HepG2 (cell line): Measurements from ENCODE around the gene WDR27. TPM values are rescaled to one million over a fixed set of nuclear protein-coding genes. Genes with fewer than 3 reads are reported as not detected.

Experiments used
- ATAC-seq: fragments of 200-7000 bp; cut with Tn5 transposase; 3 replicates; pipeline ENCODE4 v1.9.1; 2020; ENCODE audit warnings: mild to moderate bottlenecking, moderate library complexity
- BruUV-seq: library from RNA; stranded (reverse); fragments of 400-500 nt; replicated peaks from 2 replicates; lab custom pipeline; 2021; lab: Mats Ljungman, UMichigan
- CTCF ChIA-PET: fragments of 300-600 bp; formaldehyde crosslinking; extraction: SDS; loops from one replicate; lab custom pipeline; 2021; ENCODE audit warnings: low total read pairs, inconsistent platforms, low intra/inter-chr PET ratio; lab: Yijun Ruan, JAX
- POLR2A ChIA-PET: fragments of 350-600 bp; sonication (Branson Sonifier 250); formaldehyde crosslinking; loops from one replicate; lab custom pipeline; 2020; ENCODE audit warnings: antibody characterized with exemption, inconsistent platforms; lab: Yijun Ruan, JAX
- DNase-seq: peaks from one replicate; pipeline ENCODE4 v3.0.0-alpha.2; 2015; ENCODE audit warnings: low spot score
- FAIRE-seq: peaks from 3 replicates; lab custom pipeline; 2011; peaks lifted over from hg19 to GRCh38; lab: Jason Lieb, UNC
- H2AFZ ChIP-seq: one replicate; pipeline ENCODE4 v1.6.1; 2011; ENCODE audit warnings: low read length, inconsistent platforms
- H3K27ac ChIP-seq: fragments of 300-600 bp; 3 replicates; pipeline ENCODE4 v1.8.0; 2011; ENCODE audit warnings: mixed run types, mild to moderate bottlenecking, mixed read lengths, low read length, inconsistent platforms; ENCODE audit not compliant: insufficient read depth; ENCODE audit errors: extremely low read length
- H3K27me3 ChIP-seq, 2 experiments: fragments of 200-600 bp in 1 of 2; 2 replicates in 1 of 2; 3 replicates in 1 of 2; pipeline versions ENCODE4 v1.6.0 to v1.8.0; 2011; ENCODE audit warnings: low read length in 2 of 2, mild to moderate bottlenecking in 2 of 2, moderate library complexity in 2 of 2, inconsistent platforms in 1 of 2; ENCODE audit not compliant: insufficient read depth in 2 of 2, control insufficient read depth in 1 of 2
- H3K36me3 ChIP-seq, 2 experiments: fragments of 200-600 bp in 1 of 2; replicated peaks in 1 of 2; 2 replicates in 1 of 2; 3 replicates in 1 of 2; pipeline versions ENCODE4 v1.5.1 to v1.8.0; 2011; ENCODE audit warnings: low read length in 2 of 2, inconsistent platforms in 1 of 2; ENCODE audit not compliant: insufficient read depth in 2 of 2, control insufficient read depth in 1 of 2
- H3K4me1 ChIP-seq: 2 replicates; pipeline ENCODE4 v1.5.1; 2012; ENCODE audit warnings: low read length, inconsistent platforms; ENCODE audit not compliant: insufficient read depth
- H3K4me2 ChIP-seq: 2 replicates; pipeline ENCODE4 v1.6.0; 2011; ENCODE audit warnings: low read depth, low read length, inconsistent platforms
- H3K4me3 ChIP-seq, 3 experiments: fragments of 200-600 bp in 1 of 3; sonication (generic), shearing (Covaris generic) in 1 of 3; replicated peaks in 1 of 3; 2 replicates each; pipeline ENCODE4 v1.5.1; 2011 to 2016; ENCODE audit warnings: low read length in 3 of 3, inconsistent platforms in 2 of 3, low read depth in 2 of 3, mild to moderate bottlenecking in 2 of 3, control low read depth in 1 of 3, mixed read lengths in 1 of 3; ENCODE audit not compliant: insufficient read depth in 1 of 3
- H3K79me2 ChIP-seq: one replicate; pipeline ENCODE4 v1.6.1; 2011; ENCODE audit warnings: low read length, inconsistent platforms; ENCODE audit not compliant: insufficient read depth
- H3K9ac ChIP-seq: 2 replicates; pipeline ENCODE4 v1.6.0; 2011; ENCODE audit warnings: mild to moderate bottlenecking, low read depth, low read length, inconsistent platforms; ENCODE audit not compliant: insufficient read depth
- H3K9me3 ChIP-seq: 2 replicates; pipeline ENCODE4 v1.5.1; 2012; ENCODE audit warnings: mild to moderate bottlenecking, low read length
- H4K20me1 ChIP-seq: 2 replicates; pipeline ENCODE4 v1.6.0; 2011; ENCODE audit warnings: inconsistent platforms, mild to moderate bottlenecking, low read length, moderate library complexity; ENCODE audit not compliant: insufficient read depth
- CEBPB ChIP-seq: IDR thresholded peaks from 2 replicates; pipeline ENCODE4 v1.6.1; 2011; ENCODE audit warnings: low read depth, low read length, improper control_type of control experiment, borderline replicate concordance
- MAF1 ChIP-seq: sonication (generic); formaldehyde crosslinking; IDR thresholded peaks from 2 replicates; pipeline ENCODE4 v1.5.0; 2020; ENCODE audit warnings: missing genetic modification reagents, borderline replicate concordance
- MZF1 ChIP-seq: sonication (generic); formaldehyde crosslinking; IDR thresholded peaks from 2 replicates; pipeline ENCODE4 v1.8.1; 2023; ENCODE audit warnings: mild to moderate bottlenecking, missing genetic modification reagents, borderline replicate concordance
- SNRNP70 ChIP-seq: fragments of 200-400 bp; formaldehyde crosslinking; IDR thresholded peaks from 2 replicates; pipeline ENCODE4 v1.6.1; 2017; ENCODE audit warnings: mild to moderate bottlenecking, low read depth, low read length, moderate library complexity
- SRSF1 ChIP-seq: fragments of 200-400 bp; formaldehyde crosslinking; optimal IDR thresholded peaks from 2 replicates; pipeline ENCODE3; 2017; ENCODE audit warnings: mild to moderate bottlenecking, low read depth, low read length, moderate library complexity
- SRSF4 ChIP-seq: fragments of 200-400 bp; formaldehyde crosslinking; IDR thresholded peaks from one replicate; pipeline ENCODE4 v1.6.1; 2018; ENCODE audit warnings: mild to moderate bottlenecking, low read depth, low read length, moderate library complexity; ENCODE audit not compliant: poor library complexity, severe bottlenecking
- YY1 ChIP-seq: IDR thresholded peaks from 2 replicates; pipeline ENCODE4 v1.6.1; 2011; ENCODE audit warnings: low read length, low read depth, moderate library complexity, mild to moderate bottlenecking; ENCODE audit not compliant: insufficient read depth, insufficient replicate concordance
- ZNF382 ChIP-seq: sonication (generic); formaldehyde crosslinking; IDR thresholded peaks from 2 replicates; pipeline ENCODE4 v1.5.0; 2020; ENCODE audit warnings: missing genetic modification reagents, mild to moderate bottlenecking, borderline replicate concordance
- ZNF552 ChIP-seq: sonication (generic); formaldehyde crosslinking; IDR thresholded peaks from 2 replicates; pipeline ENCODE4 v1.9.0; 2022; ENCODE audit warnings: missing genetic modification reagents, mild to moderate bottlenecking, borderline replicate concordance
- ZNF598 ChIP-seq: sonication (generic); formaldehyde crosslinking; IDR thresholded peaks from 2 replicates; pipeline ENCODE4 v1.5.1; 2020; ENCODE audit warnings: mild to moderate bottlenecking, missing genetic modification reagents, borderline replicate concordance
- WGBS: methylation state at CpG from one replicate; pipeline ENCODE4 v1.1.6; 2017; ENCODE audit warnings: low lambda C conversion rate; 5-methylcytosine and 5-hydroxymethylcytosine counted together
- in situ Hi-C: cut with HindIII; loops from 2 replicates; pipeline ENCODE4 v1.10.0; 2017; ENCODE audit warnings: low pct_unique_long_range_greater_than_20kb; ENCODE audit not compliant: extremely low pct_ligation_motif_present
- intact Hi-C: fragments of 100-400 bp; cut with micrococcal nuclease; formaldehyde crosslinking; loops from one replicate; pipeline ENCODE4 v1.10.0; 2022; ENCODE audit not compliant: unreplicated experiment
- polyA plus RNA-seq, 8 experiments: library from polyadenylated mRNA; depleted of rRNA in 3 of 8; stranded (reverse) in 7 of 8; unstranded in 1 of 8; fragments of >200 nt; fragmentation: Illumina TruSeq in 4 of 8; extraction: Trizol in 4 of 8; gene quantifications; 2 replicates each; pipeline versions ENCODE4 v1.2.1 to v1.2.3, GENCODE V29; 2011 to 2016; ENCODE audit warnings: low read depth in 4 of 8, missing spikeins in 1 of 8, mixed read lengths in 1 of 8; ENCODE audit not compliant: insufficient read depth in 1 of 8
- total RNA-seq, 5 experiments: library from RNA; depleted of rRNA; stranded (reverse); fragments of >200 nt; fragmentation: Illumina TruSeq; extraction: Trizol; gene quantifications; 2 replicates each; pipeline ENCODE4 v1.2.3, GENCODE V29; 2016; ENCODE audit warnings: low read depth in 1 of 5
- TF ChIP-seq, protein P1 (sequence below): sonication (generic); formaldehyde crosslinking; IDR thresholded peaks from 2 replicates; pipeline ENCODE4 v1.8.0; 2022; ENCODE audit warnings: low read depth, missing genetic modification reagents

The WDR27 gene
- total and polyA plus RNA-seq, 2 of the 13 experiments (the other 11 are each of a cell fraction or from before 2014, with no cell fraction given): 34.1 to 80.3 TPM

DNA sequence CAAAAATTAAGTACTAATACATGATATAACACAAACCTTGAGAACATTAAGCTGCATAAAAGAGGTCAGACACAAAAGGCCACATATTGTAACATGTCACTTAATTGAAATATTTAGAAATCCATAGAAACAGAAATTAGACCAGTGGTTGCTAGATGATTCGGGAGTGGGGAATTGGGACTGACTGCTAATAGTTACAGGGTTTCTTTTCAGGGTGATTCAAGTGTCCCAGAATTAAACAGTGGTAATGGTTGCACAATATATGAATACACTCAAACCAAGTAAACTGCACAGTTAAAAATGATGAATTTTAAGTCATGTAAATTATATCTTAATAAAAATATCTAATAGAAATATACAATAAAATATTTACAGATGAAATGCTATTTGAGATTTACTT, 174.5 kb downstream of the WDR27 start:
- Histone ChIP-seq H3K9ac (no peak overlapping the region), H3K36me3 (no peaks in the 10 kb centered on the region), H3K4me1 (no peaks in the 10 kb centered on the region), H3K27ac (no peak overlapping the region), H3K27me3 (no peaks in the 10 kb centered on the region), H3K4me3 (no peak overlapping the region), H3K79me2 (no peaks in the 10 kb centered on the region), H2AFZ (no peak overlapping the region), H3K4me2 (no peak overlapping the region), H4K20me1 (no peaks in the 10 kb centered on the region), H3K9me3 (no peaks in the 10 kb centered on the region)
- ATAC-seq: no peak
- intact Hi-C loops: no loop called here
- DNase-seq: no peak
- POLR2A ChIA-PET: no interaction called here
- no TSS peak for BruUV-seq
- WGBS: 93% methylated on average over 1 of the region's 1 CpG
- TF ChIP-seq SRSF4 (no peak), ZNF552 (no peak), MAF1 (CRISPR knock-in tag) (no peak), YY1 (no peak), ZNF598 (CRISPR knock-in tag) (no peak), CEBPB (peak; percentile 53), SRSF1 (no peak)
- in situ Hi-C loops: no loop called here
- CTCF ChIA-PET: no interaction called here
- FAIRE-seq: no peak

DNA sequence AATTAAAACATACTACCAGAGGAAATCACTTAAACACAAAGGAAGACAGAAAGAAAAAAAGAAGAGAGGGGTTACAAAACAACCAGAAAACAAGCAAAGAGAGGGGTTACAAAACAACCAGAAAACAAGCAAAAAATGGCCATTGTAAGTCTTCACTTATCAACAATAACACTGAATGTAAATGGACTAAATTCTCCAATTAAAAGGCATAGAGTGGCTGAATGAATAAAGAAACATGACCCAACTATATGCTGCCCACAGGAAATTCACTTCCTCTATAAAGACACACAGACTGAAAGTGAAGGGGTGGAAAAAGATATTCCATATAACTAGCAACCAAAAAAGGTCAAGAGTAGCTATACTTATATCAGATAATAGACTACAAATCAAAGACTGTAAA, 180.0 kb downstream of the WDR27 start:
- Histone ChIP-seq H3K79me2 (no peaks in the 10 kb centered on the region), H4K20me1 (no peaks in the 10 kb centered on the region), H3K4me2 (no peak overlapping the region), H3K27me3 (no peaks in the 10 kb centered on the region), H2AFZ (no peak overlapping the region), H3K36me3 (no peaks in the 10 kb centered on the region), H3K4me1 (no peaks in the 10 kb centered on the region), H3K9ac (no peak overlapping the region), H3K27ac (no peak overlapping the region), H3K9me3 (peaks cover 7% of the 10 kb centered on the region; the same call in 1 of the 2 replicates), H3K4me3 (no peak overlapping the region)
- intact Hi-C loops (no loop called here), in situ Hi-C loops (no loop called here)
- ChIA-PET CTCF (no interaction called here), POLR2A (no interaction called here)
- no peak for FAIRE-seq
- ATAC-seq: no peak
- DNase-seq: no peak
- no TSS peak for BruUV-seq
- TF ChIP-seq, protein P1, sequence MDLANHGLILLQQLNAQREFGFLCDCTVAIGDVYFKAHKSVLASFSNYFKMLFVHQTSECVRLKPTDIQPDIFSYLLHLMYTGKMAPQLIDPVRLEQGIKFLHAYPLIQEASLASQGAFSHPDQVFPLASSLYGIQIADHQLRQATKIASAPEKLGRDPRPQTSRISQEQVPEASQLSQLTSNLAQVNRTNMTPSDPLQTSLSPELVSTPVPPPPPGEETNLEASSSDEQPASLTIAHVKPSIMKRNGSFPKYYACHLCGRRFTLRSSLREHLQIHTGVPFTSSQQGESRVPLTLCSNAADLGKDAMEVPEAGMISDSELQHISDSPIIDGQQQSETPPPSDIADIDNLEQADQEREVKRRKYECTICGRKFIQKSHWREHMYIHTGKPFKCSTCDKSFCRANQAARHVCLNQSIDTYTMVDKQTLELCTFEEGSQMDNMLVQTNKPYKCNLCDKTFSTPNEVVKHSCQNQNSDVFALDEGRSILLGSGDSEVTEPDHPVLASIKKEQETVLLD (CRISPR knock-in tag): no peak
- TF ChIP-seq ZNF382 (no peak), SNRNP70 (no peak), MZF1 (CRISPR knock-in tag) (no peak)
